Smooth muscle cell (in vitro differentiated cells): ENCODE data around the gene DPYSL5. TPM values are rescaled to one million over a fixed set of nuclear protein-coding genes. Genes with fewer than 3 reads are reported as not detected.

Source experiments
- DNase-seq: peaks from one replicate; lab custom pipeline; 2025; ENCODE audit not compliant: unreplicated experiment; lab: John Stamatoyannopoulos, UW
- H2AFZ ChIP-seq: fragments of 200-600 bp; sonication (generic); 2 replicates; pipeline ENCODE4 v1.6.0; 2016; ENCODE audit warnings: antibody characterized with exemption, low read depth, mild to moderate bottlenecking
- H3F3A ChIP-seq: fragments of 200-600 bp; sonication (generic); 2 replicates; pipeline ENCODE4 v1.6.0; 2017; ENCODE audit warnings: antibody characterized with exemption, low read depth
- H3K27ac ChIP-seq: fragments of 200-600 bp; sonication (generic); 2 replicates; pipeline ENCODE4 v1.5.1; 2016; ENCODE audit warnings: low read depth, mild to moderate bottlenecking
- H3K27me3 ChIP-seq: fragments of 200-600 bp; sonication (generic); 2 replicates; pipeline ENCODE4 v1.6.1; 2016; ENCODE audit warnings: low read depth, mild to moderate bottlenecking
- H3K36me3 ChIP-seq: fragments of 200-600 bp; sonication (generic); 2 replicates; pipeline ENCODE4 v1.5.1; 2016; ENCODE audit warnings: low read depth
- H3K4me1 ChIP-seq: fragments of 200-600 bp; sonication (generic); 2 replicates; pipeline ENCODE4 v1.5.1; 2016; ENCODE audit warnings: low read depth
- H3K4me2 ChIP-seq: fragments of 200-600 bp; sonication (generic); 2 replicates; pipeline ENCODE4 v1.6.0; 2016; ENCODE audit warnings: mild to moderate bottlenecking
- H3K4me3 ChIP-seq: fragments of 200-600 bp; sonication (generic); 2 replicates; pipeline ENCODE4 v1.5.1; 2016; ENCODE audit warnings: mild to moderate bottlenecking
- H3K79me2 ChIP-seq: fragments of 200-600 bp; sonication (generic); 2 replicates; pipeline ENCODE4 v1.6.0; 2016; ENCODE audit warnings: low read depth, mild to moderate bottlenecking
- H3K9ac ChIP-seq: fragments of 200-600 bp; sonication (generic); 2 replicates; pipeline ENCODE4 v1.6.0; 2016; ENCODE audit warnings: low read depth
- H3K9me3 ChIP-seq: fragments of 200-600 bp; sonication (generic); replicated peaks from 2 replicates; pipeline ENCODE4 v1.5.1; 2016; ENCODE audit warnings: low read depth
- H4K20me1 ChIP-seq: fragments of 200-600 bp; sonication (generic); 2 replicates; pipeline ENCODE4 v1.6.0; 2016; ENCODE audit warnings: low read depth
- CTCF ChIP-seq: fragments of 200-600 bp; sonication (generic); IDR thresholded peaks from 2 replicates; pipeline ENCODE4 v1.5.1; 2017; ENCODE audit warnings: borderline replicate concordance, mild to moderate bottlenecking, antibody characterized with exemption; ENCODE audit not compliant: insufficient read depth, poor library complexity, severe bottlenecking
- WGBS: methylation state at CpG from one replicate; pipeline ENCODE4 v1.1.7; 2016; ENCODE audit warnings: low lambda C conversion rate; 5-methylcytosine and 5-hydroxymethylcytosine counted together
- polyA plus RNA-seq: library from polyadenylated mRNA; unstranded; fragments of >200 nt; fragmentation: Nextera tagmentation; extraction: Ambion mirVana; gene quantifications from 2 replicates; pipeline ENCODE4 v1.2.1, GENCODE V29; 2016
- total RNA-seq: library from RNA; depleted of rRNA; stranded (reverse); fragments of >200 nt; gene quantifications from 2 replicates; pipeline ENCODE4 v1.2.3, GENCODE V29; 2014

The DPYSL5 gene
- total and polyA plus RNA-seq, 2 experiments from 2014 or later = 0.40 TPM; not detected in 1

GRCh38 chr2:26911911-26912861, 64.3 kb downstream of the DPYSL5 start:
- no peak overlapping the region for H3K4me3 ChIP-seq
- no peaks in the 10 kb centered on the region for H3K9me3 ChIP-seq
- peak overlapping the region; percentile 66 for H3K4me2 ChIP-seq
- no peak for DNase-seq
- peaks cover 38% of the 10 kb centered on the region for H3K4me1 ChIP-seq
- no peaks in the 10 kb centered on the region for H3K36me3 ChIP-seq
- peak overlapping the region; percentile 52 for H3K9ac ChIP-seq
- no peaks in the 10 kb centered on the region for H4K20me1 ChIP-seq
- peak overlapping the region; percentile 84 for H3K27ac ChIP-seq
- no peaks in the 10 kb centered on the region for H3F3A ChIP-seq
- no peaks in the 10 kb centered on the region for H3K27me3 ChIP-seq
- H2AFZ ChIP-seq = peak overlapping the region; percentile 67
- WGBS = 36% methylated on average over 23 of the region's 23 CpGs
- TF ChIP-seq CTCF = no peak
- no peaks in the 10 kb centered on the region for H3K79me2 ChIP-seq

GRCh38 chr2:26913606-26913998, 65.7 kb downstream of the DPYSL5 start:
- Histone ChIP-seq H2AFZ (no peak overlapping the region), H3K27me3 (no peaks in the 10 kb centered on the region), H3K9me3 (no peaks in the 10 kb centered on the region), H3K27ac (peak overlapping the region; percentile 84), H3F3A (no peaks in the 10 kb centered on the region), H3K4me3 (no peak overlapping the region), H3K4me1 (peaks cover 38% of the 10 kb centered on the region), H4K20me1 (no peaks in the 10 kb centered on the region), H3K4me2 (peak overlapping the region; percentile 66), H3K36me3 (no peaks in the 10 kb centered on the region), H3K79me2 (no peaks in the 10 kb centered on the region), H3K9ac (peak overlapping the region; percentile 52)
- 6% methylated on average over 2 of the region's 2 CpGs for WGBS
- TF ChIP-seq CTCF = no peak
- DNase-seq = no peak

- H3K27ac ChIP-seq = peak overlapping the region; percentile 84
- no peaks in the 10 kb centered on the region for H3K36me3 ChIP-seq
- no peak overlapping the region for H3K4me3 ChIP-seq
- no peaks in the 10 kb centered on the region for H3K27me3 ChIP-seq
- H4K20me1 ChIP-seq = no peaks in the 10 kb centered on the region
- peak overlapping the region; percentile 48 for H3K9ac ChIP-seq
- H3K4me2 ChIP-seq = peak overlapping the region; percentile 59
- no peak for DNase-seq
- H3K9me3 ChIP-seq = no peaks in the 10 kb centered on the region
- H3F3A ChIP-seq = no peaks in the 10 kb centered on the region
- no peak for TF ChIP-seq CTCF
- WGBS = 63% methylated on average over 10 of the region's 10 CpGs
- H3K4me1 ChIP-seq = peaks cover 38% of the 10 kb centered on the region
- H3K79me2 ChIP-seq = no peaks in the 10 kb centered on the region
- no peak overlapping the region for H2AFZ ChIP-seq
These were observed 66.2 kb downstream of the DPYSL5 start for GRCh38 chr2:26913999-26914658.
